Spinal cord (tissue), 10 donors: ENCODE results near the gene RIMS4. TPM values are rescaled to one million over a fixed set of nuclear protein-coding genes. Genes with fewer than 3 reads are reported as not detected.

Source experiments
- DNase-seq, 6 donors: peaks; one replicate each; pipeline versions ENCODE4 v3.0.0 to v3.0.0-alpha.2; 2013 to 2015; ENCODE audit warnings: low spot score in 6 of 6, low read depth in 4 of 6
- H3K27ac ChIP-seq: one replicate; pipeline ENCODE4 v1.5.1; 2013; ENCODE audit warnings: low read depth, low read length, control low read depth
- H3K27me3 ChIP-seq: one replicate; pipeline ENCODE4 v1.6.1; 2013; ENCODE audit warnings: low read length; ENCODE audit not compliant: control insufficient read depth, insufficient read depth
- H3K36me3 ChIP-seq: one replicate; pipeline ENCODE4 v1.6.1; 2013; ENCODE audit warnings: low read length; ENCODE audit not compliant: control insufficient read depth, insufficient read depth
- H3K4me1 ChIP-seq: one replicate; pipeline ENCODE4 v1.6.1; 2013; ENCODE audit warnings: low read length; ENCODE audit not compliant: control insufficient read depth, insufficient read depth
- H3K4me3 ChIP-seq: one replicate; pipeline ENCODE4 v1.5.1; 2013; ENCODE audit warnings: low read depth, low read length, control low read depth
- H3K9me3 ChIP-seq: one replicate; pipeline ENCODE4 v1.6.1; 2013; ENCODE audit warnings: low read length; ENCODE audit not compliant: control insufficient read depth, insufficient read depth
- WGBS: methylation state at CpG from one replicate; pipeline ENCODE4 v1.1.5; 2013; ENCODE audit warnings: missing lambda C conversion rate; ENCODE audit not compliant: insufficient coverage; 5-methylcytosine and 5-hydroxymethylcytosine counted together
- polyA plus RNA-seq, 2 donors: library from polyadenylated mRNA; unstranded; fragments of 120-200 nt; gene quantifications; one replicate each; pipeline ENCODE4 v1.2.1, GENCODE V29; 2013; ENCODE audit not compliant: insufficient read length in 2 of 2
- total RNA-seq, 2 donors: library from RNA; depleted of rRNA in 1 of 2; stranded (reverse); fragments of 120-200 nt in 1 of 2; fragments of >200 nt in 1 of 2; gene quantifications; one replicate each; pipeline versions ENCODE4 v1.2.3 to v1.2.4, GENCODE V29; 2013 to 2014
- donor health status: healthy.

RIMS4 gene
- total and polyA plus RNA-seq, 4 donors: 12.4 to 51.2 (median 37.7) TPM

DNA sequence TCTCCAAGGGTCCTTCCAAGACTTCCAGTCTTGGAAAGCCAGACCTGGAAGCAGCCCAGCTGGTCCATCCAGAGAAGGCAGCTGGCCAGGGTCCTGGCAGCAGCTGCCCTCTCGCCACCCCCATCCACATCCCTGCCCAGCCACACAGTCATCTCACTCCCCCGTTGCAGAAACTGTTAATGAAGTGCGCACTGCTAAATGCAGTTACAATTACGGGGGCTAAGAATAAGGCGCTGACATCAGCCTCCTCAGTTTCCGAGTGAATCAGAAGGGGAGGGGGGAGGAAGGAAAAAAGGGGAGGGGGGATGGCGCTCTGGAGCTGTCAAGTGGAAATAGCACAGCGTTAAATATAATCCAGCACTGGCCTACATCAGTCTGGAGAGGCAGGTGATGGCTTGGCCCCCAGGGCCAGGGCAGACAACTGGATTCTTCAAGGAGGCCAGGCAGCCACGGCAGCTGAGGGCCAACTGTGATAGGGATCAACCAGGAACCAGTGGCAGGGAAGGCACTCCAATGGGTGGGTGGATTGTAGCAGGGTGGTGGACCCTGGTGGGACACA, 6.9 kb downstream of the RIMS4 start:
- peak in 2 of 6 donors; percentile 47 to 59 for DNase-seq
- WGBS: 23% methylated on average over 6 of the region's 9 CpGs
- Histone ChIP-seq H3K4me3 (no peak overlapping the region), H3K27me3 (peaks cover 4% of the 10 kb centered on the region), H3K9me3 (no peaks in the 10 kb centered on the region), H3K27ac (no peak overlapping the region), H3K36me3 (peaks cover 5% of the 10 kb centered on the region), H3K4me1 (peaks cover 34% of the 10 kb centered on the region)

DNA sequence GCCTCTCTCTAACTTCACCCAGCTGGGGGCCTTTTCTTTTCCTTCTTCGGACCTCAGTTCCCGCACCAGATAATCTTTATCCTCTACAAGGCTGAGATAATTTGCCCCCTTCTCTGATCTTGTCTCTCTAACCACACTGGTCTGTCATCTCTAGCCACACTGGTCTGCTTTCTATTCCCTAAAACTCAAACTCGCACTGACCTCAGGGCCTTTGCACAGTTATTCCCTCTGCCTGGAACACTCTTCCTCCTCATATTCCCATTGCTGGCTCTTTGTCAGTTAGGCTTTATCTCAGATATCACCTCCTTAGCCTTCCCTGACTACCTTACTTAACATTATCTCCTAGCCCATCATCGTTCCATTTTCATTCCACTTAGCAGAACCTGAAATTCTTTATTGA, 7.6 kb downstream of the RIMS4 start:
- H3K9me3 ChIP-seq: no peaks in the 10 kb centered on the region
- H3K27ac ChIP-seq: no peak overlapping the region
- 96% methylated on average over 4 of the region's 4 CpGs for WGBS
- peaks cover 33% of the 10 kb centered on the region for H3K4me1 ChIP-seq
- DNase-seq: no peak
- H3K27me3 ChIP-seq: peaks cover 4% of the 10 kb centered on the region
- H3K4me3 ChIP-seq: no peak overlapping the region
- H3K36me3 ChIP-seq: peaks cover 5% of the 10 kb centered on the region

DNA sequence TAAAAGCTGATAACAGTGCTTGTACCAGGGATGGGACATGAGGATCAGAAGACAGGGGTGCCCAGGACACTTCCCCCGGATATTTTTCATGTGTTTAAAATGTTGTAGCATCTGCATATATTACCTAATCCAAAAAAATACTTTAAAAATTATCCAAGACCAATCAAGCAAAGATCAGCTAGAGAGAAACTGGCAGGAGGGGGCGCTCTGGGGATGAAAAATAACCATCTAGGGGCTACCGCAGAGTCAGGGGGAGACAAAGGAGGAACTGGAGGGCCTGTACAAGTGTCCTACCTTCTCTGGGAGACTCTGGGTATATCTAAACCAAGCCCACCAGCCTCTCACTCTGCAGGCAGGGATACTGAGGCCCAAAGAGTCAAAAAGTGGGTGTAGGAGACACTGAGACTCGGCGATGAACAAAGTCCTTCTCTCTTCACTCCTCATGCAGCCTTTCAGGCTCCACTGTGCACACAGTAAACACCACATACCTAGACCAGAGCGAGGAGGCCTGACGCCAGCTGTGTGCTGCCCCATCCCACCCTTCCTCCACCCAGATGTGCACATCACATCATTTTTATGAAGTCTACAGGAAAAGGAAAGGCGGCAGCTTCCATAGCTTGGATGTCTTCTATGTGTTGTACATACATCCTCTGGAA, 9.8 kb downstream of the RIMS4 start:
- Histone ChIP-seq H3K4me3 (no peak overlapping the region), H3K4me1 (peaks cover 14% of the 10 kb centered on the region), H3K9me3 (no peaks in the 10 kb centered on the region), H3K27me3 (no peaks in the 10 kb centered on the region), H3K27ac (no peak overlapping the region), H3K36me3 (peaks cover 5% of the 10 kb centered on the region)
- 74% methylated on average over 3 of the region's 8 CpGs for WGBS
- DNase-seq: no peak

DNA sequence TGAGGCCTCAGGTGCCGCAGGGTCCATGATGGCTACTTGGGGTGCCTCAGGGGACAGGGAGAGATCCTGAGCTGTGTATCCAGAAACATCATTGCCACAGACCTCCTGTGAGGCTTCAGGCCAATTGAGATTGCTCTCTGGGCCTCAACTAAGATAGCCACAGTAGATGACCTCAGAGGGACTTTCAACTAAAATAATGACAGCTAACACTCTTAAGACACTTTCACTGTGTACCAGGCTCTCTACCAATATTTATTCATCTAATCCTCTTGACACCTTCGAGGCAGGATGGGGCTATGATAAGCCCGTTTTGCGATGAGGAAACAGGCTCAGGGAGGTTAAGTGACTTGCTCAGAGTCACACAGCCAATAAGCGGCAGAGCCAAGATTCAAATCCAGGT, 10.7 kb downstream of the RIMS4 start:
- peaks cover 7% of the 10 kb centered on the region for H3K4me1 ChIP-seq
- H3K4me3 ChIP-seq: no peak overlapping the region
- no peaks in the 10 kb centered on the region for H3K9me3 ChIP-seq
- H3K27me3 ChIP-seq: no peaks in the 10 kb centered on the region
- WGBS: 100% methylated on average over 5 of the region's 5 CpGs
- peaks cover 5% of the 10 kb centered on the region for H3K36me3 ChIP-seq
- no peak for DNase-seq
- no peak overlapping the region for H3K27ac ChIP-seq

DNA sequence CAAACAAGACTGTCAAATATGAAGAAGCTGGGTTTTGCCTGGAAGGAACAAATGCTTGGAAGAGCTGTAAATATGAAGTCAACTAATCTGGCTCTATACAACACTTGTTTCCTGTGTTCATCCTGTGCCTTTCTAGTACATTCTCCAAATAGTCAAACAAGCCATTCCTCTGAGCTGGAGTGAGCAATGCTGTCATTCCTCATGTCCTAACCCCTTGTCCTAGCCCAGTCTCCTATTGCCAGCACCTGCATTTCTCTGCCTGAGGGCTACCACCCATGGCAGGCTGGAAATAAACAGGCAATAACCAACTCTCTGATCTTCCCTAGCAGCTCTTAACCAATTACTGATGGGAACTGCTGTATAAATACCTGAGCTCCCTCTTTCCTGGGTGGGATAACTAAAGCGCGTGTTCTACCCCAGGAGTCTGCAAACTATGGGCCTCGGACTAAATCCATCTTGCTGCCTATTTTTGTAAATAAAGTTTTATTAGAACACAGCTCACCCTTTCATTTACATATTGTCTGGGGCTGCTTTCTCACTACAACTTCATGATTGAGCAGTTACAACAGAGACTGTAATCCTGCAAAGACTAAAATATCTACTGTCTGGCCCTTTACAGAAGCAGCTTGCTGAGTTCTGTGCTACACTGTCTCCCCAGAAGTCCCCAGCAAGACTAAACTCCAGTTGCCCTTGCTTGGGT, 13.4 kb downstream of the RIMS4 start:
- peaks cover 3% of the 10 kb centered on the region for H3K36me3 ChIP-seq
- H3K4me1 ChIP-seq: no peaks in the 10 kb centered on the region
- no peak for DNase-seq
- H3K4me3 ChIP-seq: no peak overlapping the region
- H3K27ac ChIP-seq: no peak overlapping the region
- no peaks in the 10 kb centered on the region for H3K9me3 ChIP-seq
- no peaks in the 10 kb centered on the region for H3K27me3 ChIP-seq
- no CpG with 5 or more reads among the region's 3 CpGs for whole genome bisulfite sequencing

DNA sequence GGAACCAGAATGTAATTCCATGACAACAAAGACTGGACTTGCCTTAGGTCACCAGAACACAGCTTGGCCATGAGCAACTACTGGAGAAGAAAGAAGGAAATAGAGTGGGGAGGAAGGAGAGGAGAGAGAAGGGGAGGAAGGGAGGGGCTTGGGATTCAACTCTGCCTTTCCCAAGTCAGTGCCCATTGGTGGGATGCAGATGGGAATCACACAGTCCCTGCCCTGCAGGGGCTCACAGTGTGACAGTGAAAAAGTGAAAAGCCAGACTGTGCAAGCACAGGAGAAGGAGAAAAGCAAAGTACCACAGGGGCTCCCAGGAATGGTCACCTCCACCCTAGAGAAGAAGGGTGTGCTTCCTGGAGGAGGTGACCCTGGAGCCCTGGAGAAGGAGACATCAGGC, 14.0 kb downstream of the RIMS4 start:
- H3K4me1 ChIP-seq: no peaks in the 10 kb centered on the region
- no peak for DNase-seq
- H3K9me3 ChIP-seq: no peaks in the 10 kb centered on the region
- no peak overlapping the region for H3K27ac ChIP-seq
- H3K27me3 ChIP-seq: no peaks in the 10 kb centered on the region
- no peak overlapping the region for H3K4me3 ChIP-seq
- H3K36me3 ChIP-seq: peaks cover 3% of the 10 kb centered on the region

DNA sequence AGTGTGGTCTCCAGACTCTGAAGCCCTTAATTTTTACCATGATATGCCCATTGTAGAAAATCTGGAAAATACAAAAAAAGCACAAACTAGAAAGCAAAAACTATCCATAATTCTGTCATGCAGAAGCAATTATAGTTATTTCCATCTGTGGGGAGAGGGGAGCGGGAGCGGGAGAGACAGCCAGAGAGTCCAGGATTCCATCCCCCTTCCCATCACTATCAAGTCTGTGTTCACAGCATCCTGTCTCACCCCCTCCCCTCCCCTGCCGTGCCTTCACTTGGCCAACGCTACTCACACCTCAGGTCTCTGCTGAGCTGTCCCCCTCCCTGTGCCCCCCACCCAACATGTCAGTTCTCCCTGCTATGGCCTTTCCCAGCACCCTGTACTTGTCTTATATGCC, 14.5 kb downstream of the RIMS4 start:
- WGBS: 51% methylated on average over 3 of the region's 4 CpGs
- H3K4me3 ChIP-seq: no peak overlapping the region
- DNase-seq: peak in 1 of 6 donors; percentile 35
- no peak overlapping the region for H3K27ac ChIP-seq
- H3K9me3 ChIP-seq: no peaks in the 10 kb centered on the region
- H3K27me3 ChIP-seq: no peaks in the 10 kb centered on the region
- H3K36me3 ChIP-seq: peaks cover 3% of the 10 kb centered on the region
- H3K4me1 ChIP-seq: no peaks in the 10 kb centered on the region

DNA sequence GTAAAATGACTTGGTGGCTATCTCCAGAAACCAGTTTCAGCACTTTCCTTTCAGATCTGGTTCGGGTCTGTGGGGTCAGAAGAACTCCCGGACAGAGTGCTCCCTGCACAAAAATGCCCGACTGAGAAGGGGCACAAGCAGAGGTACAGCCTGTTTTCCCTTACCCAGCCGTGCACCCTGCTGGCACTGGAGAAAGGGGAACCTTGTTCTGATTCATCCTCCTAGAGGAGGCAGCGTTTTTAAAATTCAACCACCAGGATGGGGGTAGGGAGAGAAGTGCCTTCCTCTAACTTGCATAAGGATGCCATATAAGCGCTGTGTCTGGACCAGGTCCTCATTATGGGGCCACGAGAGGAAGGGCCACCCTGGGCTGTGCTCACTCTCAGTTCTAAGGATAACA, 17.6 kb downstream of the RIMS4 start:
- Histone ChIP-seq H3K4me1 (peaks cover 6% of the 10 kb centered on the region), H3K9me3 (no peaks in the 10 kb centered on the region), H3K27me3 (no peaks in the 10 kb centered on the region), H3K36me3 (no peaks in the 10 kb centered on the region), H3K27ac (no peak overlapping the region), H3K4me3 (no peak overlapping the region)
- WGBS: 76% methylated on average over 5 of the region's 7 CpGs
- DNase-seq: no peak

DNA sequence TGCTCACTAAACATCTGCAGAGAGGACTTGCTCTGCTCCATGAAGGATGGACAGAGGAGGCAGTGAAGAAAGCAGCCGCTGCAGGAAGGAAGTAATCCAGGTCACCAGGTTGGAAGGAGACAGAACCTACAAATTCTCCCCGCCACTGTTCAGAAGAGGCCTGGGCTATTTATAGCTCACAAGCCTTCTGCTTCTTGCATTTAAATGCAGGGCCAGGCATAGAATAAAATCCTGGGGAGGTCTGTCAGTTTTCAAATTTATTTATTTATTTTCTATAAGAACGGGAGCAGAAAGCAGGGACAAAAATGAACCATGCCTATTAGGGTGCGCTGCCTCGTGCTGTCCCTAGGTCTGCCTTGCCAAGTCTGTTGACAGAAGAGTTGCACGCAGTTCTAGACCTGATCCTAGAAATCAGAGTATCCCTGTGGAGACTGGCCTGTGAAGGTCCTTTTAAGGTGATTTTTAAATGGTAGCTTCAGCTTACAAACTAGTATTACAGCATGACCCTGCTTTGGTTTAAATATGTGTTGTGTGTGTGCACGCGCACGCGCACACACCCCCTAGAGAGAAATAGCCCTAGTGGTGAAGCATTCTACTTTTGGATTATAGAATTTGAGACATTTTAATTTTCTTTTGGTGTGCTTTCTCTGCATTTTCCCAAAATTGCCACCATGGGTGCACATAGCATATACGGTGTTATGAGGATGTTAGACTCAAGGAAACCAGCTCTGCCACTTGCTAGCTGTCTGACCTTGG, 19.5 kb downstream of the RIMS4 start:
- H3K4me3 ChIP-seq: no peak overlapping the region
- no peaks in the 10 kb centered on the region for H3K9me3 ChIP-seq
- peaks cover 13% of the 10 kb centered on the region for H3K4me1 ChIP-seq
- 62% methylated on average over 5 of the region's 11 CpGs for WGBS
- peak in 2 of 6 donors; percentile 12 to 38 for DNase-seq
- no peak overlapping the region for H3K27ac ChIP-seq
- H3K36me3 ChIP-seq: no peaks in the 10 kb centered on the region
- H3K27me3 ChIP-seq: no peaks in the 10 kb centered on the region
